Cardiac septum (tissue), 1 donor: ENCODE measurements around the gene TRAF1. TPM values are rescaled to one million over a fixed set of nuclear protein-coding genes. Genes with fewer than 3 reads are reported as not detected.
"Not testable (repeated sequence)": the region's sequence is repeated elsewhere in the genome, so short reads cannot be mapped to it uniquely, and the experiment has no call there.

ENCODE experiments used
- DNase-seq: peaks from one replicate; pipeline ENCODE4 v3.0.0-alpha.2; 2020; ENCODE audit warnings: low spot score
- intact Hi-C: fragments of 100-400 bp; cut with DNase I; formaldehyde crosslinking; loops from one replicate; pipeline ENCODE4 v1.14.0; 2022
- long read RNA-seq: library from polyadenylated mRNA; unstranded; transcript quantifications from one replicate; pipeline ENCODE4 v2.0.0, GENCODE V29; 2021
- total RNA-seq: library from RNA; stranded (reverse); fragmentation: NEBNext Ultra II Directional; extraction: Animal tissue kit (Norgen Biotek cat#: 25700); gene quantifications from one replicate; pipeline ENCODE4 v1.2.1, GENCODE V29; 2021
- donor health status: DM: no; HTN: no; CAD: no.

TRAF1 gene
- total RNA-seq, result 2.4 TPM
- long read RNA-seq, full-length matches to known transcripts, result 1 of 3 reads
- long read RNA-seq, partial matches to known transcripts, result 1 of 3 reads
- long read RNA-seq, other reads (novel, unspliced or antisense), result 1 of 3 reads

- intact Hi-C loops, result no loop called here
- no peak for DNase-seq
These were observed at the start of gene TRAF1 for GRCh38 chr9:120926397-120926928. Gene TRAF1 (minus strand): TSS chr9:120926796. CDS start chr9:120926075, 721 bp downstream.

GRCh38 chr9:120974921-120975320 lies 48.3 kb upstream of the TRAF1 start:
- no peak for DNase-seq
- intact Hi-C loops, result no loop called here

DNA sequence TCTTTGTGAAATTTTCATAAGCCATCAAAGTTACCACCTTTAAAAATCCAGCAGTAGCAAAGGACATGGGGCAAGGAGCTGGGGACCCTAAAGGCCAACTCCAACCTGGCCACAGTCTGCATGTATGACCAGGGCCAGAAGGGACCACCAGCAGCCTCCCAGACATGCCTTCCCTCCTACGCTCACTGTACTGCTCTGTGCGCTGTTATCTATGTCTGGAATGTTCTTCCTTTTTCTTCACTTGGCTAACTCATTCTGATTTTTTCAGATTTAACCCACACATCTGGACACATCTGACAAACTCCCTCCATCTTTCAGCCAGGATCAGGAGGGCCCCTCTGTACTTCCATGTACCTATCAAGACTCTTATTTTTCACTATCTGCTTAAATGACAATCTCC lies 47.6 kb upstream of the TRAF1 start:
- no peak for DNase-seq
- intact Hi-C loops, result no loop called here

DNA sequence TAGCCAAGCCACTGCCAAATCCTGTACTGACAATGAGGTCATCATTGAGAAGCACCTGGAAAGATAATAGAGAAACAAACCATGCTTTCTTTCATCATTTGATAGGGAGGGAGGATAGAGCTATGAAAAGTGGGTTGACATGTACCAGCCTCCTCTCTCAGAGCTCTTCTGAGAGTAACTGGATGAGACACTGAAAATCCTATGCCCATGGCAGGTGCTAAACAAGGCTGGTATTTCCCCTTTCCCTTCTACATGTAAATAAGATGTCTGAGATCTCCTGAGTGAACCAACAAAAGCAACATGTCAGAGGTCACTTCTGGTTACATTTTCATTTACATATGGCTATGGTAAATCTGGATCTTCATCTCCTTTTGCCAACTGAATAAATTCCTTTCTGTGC lies 45.3 kb upstream of the TRAF1 start:
- no peak for DNase-seq
- intact Hi-C loops, result no loop called here

DNA sequence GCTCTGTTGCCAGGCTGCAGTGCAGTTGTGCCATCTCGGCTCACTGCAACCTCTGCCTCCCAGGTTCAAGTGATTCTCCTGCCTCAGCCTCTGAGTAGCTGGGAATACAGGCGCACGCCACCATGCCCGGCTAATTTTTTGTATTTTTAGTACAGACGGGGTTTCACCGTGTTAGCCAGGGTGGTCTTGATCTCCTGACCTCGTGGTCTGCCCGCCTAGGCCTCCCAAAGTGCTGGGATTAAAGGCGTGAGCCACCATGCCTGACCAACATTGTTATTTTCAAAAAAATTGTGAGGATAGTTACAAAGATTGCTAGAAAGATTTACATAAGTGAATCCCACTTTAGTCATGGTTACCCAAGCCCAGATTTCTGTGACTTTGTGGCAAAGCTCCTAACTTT lies 44.9 kb upstream of the TRAF1 start:
- intact Hi-C loops, DNase-seq: not testable (repeated sequence)

DNA sequence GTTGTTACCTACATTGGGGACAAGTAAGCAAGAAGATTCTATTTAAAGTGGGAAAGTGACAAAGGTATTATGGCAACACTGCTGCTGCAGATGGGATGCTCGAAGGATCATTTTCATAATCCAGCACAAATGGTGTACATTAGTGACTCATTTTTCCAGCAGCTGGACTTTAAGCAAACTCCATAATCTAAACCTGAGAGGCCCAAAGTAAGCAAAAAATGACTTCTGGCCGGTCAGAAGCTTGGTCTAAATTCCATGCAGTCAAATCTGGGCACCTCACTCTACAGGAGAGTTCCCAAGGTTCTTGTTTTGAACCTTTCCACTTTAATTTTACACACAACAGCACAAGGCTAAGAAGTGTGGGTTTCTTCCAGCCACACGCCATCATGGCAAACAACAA lies 43.6 kb upstream of the TRAF1 start:
- intact Hi-C loops, result no loop called here
- no peak for DNase-seq

DNA sequence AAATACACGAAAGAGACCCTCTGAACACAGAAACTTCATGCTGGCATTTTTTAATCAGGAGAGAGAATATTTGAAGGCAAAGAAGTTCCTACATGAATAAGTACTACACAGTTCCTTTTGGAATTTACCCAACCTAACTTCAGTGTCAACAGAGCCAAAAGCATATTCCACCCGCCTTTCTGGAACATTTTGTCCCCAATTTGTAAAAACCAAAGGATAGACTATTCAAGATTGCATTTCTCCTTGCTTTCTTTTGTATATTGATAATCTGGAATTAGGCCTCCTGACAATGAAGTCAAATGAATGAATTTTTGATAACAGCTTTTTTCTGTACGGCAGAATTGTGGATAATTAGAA lies 39.4 kb upstream of the TRAF1 start:
- no peak for DNase-seq
- intact Hi-C loops, result no loop called here

DNA sequence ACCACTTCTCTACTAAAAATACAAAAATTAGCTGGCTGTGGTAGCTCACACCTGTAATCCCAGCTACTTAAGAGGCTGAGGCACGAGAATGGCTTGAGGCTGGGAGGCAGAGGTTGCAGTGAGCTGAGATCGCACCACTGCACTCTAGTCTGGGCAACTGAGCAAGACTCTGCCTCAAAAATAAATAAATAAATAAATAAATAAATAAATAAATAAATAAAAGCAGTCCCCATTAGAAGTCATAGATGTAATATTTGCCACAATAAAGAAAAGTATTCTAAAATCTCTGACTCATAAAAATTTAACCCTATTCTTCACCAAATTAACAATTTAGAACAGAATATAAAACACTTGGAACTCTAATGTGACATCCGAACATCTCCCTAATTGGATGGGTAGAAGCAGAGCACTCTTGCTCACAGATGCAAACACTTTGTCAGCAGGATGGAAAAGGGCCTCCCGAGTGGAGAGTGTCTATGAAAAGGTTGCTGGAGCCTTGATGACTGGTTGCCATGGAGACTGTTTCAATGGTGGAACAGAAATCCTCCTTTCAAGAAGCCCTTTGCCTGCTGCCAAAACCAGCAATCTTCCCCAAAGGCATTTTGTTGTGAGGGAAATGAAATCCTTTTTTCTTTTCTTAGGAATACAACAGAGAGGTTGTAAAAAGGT lies 38.9 kb upstream of the TRAF1 start:
- intact Hi-C loops, result no loop called here
- no peak for DNase-seq

- DNase-seq, result no peak
- intact Hi-C loops, result no loop called here
These were observed 35.3 kb upstream of the TRAF1 start for GRCh38 chr9:120961936-120962335.

DNA sequence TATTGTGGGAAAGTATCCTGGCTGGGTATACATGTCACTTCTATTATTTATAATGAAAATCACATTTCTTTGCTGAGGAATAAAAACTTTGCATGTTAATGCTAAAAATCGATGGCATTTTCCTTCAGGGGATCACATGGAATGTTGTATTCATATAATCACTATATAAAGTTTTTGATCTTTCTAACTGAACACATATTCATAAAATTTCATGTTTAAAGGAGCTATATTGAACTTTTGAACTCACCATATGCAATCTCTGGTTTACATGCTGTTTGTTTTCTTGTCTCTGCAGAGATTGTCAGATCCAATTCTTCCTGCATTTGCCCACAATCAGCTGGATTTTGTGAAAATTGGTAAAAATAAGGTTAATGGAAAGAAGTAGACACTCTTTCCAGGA lies 33.4 kb upstream of the TRAF1 start:
- DNase-seq, result no peak
- intact Hi-C loops, result no loop called here

DNA sequence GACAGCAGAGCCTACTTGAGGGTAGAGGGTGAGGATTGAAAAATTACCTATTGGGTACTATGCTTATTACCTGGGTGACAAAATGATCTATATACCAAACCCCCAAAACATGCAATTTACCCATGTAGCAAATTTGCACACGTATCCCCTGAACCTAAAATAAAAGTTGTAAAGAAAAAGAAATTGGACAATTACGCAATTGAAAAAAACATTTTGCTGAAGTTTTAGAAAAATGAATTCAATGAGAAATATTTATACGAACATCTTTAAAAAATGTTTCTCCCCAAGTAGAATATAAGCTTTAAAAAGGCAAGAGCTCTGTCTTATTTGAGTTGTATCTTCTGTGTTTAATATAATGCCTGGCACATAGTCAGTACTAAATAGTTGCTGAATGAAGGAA lies 30.3 kb upstream of the TRAF1 start:
- intact Hi-C loops, result no loop called here
- no peak for DNase-seq

GRCh38 chr9:120951960-120952618 lies 25.5 kb upstream of the TRAF1 start:
- DNase-seq, result no peak
- intact Hi-C loops, result no loop called here

- no peak for DNase-seq
- intact Hi-C loops, result no loop called here
These were observed 24.1 kb upstream of the TRAF1 start for GRCh38 chr9:120950421-120951388.

DNA sequence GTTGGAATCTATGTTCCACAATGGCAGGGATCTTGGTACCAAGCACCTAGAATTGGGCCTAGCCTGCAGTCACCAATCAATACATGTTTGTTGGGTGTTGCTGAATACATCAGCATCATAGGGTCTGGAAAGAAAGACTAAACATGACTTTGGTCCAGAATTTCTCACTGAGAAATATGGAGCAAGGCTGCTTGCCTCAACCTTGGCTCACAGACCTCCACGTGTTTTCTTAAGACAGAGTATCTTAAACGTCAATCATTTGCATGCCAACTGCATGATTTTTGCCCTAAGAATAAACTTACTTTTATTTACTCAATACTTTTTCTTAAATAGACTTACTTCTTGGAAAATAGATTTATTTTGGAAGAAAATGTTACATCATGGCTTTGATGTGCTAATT lies 22.7 kb upstream of the TRAF1 start:
- intact Hi-C loops, result no loop called here
- DNase-seq, result no peak

DNA sequence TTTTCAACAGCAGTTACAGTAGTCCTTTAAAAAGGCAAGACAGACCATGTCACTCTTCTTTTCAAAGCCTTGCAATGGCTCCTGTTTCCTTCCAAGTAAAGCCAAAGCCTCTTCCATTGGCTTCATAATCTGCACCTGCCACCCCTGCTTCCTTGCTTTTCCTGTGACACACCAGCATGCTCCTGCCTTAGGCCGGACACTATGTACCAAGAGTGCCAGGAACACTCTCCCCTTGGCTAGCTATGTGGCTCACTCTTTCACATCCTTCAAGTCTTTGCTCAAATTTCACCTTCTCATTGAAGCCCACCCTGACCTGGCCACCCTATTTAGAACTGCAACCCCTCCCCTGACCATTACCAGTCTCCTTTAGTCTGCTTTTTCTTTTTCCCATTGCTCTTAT lies 22.2 kb upstream of the TRAF1 start:
- intact Hi-C loops, result no loop called here
- no peak for DNase-seq

GRCh38 chr9:120947222-120947621 lies 20.6 kb upstream of the TRAF1 start:
- intact Hi-C loops, result no loop called here
- no peak for DNase-seq

GRCh38 chr9:120946259-120946658 lies 19.7 kb upstream of the TRAF1 start:
- no peak for DNase-seq
- intact Hi-C loops, result no loop called here

DNA sequence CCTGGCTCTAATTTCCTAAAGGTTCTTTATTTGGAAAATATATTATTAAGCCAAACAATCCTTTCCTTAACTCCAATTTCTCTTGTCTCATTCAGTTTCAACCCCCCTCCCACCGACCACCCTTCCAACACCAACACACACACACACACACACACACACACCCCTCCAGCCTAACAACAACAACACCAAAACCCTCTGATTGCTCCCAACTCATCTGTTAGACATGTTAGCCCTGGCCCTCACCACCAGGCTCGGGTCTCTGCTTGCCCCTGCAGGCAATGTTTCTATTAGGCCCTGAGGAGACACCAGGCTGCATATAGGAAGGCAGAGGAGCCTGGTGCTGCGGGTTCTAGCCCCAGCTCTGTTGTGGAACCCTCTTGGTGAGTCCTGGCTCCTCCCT lies 18.4 kb upstream of the TRAF1 start:
- DNase-seq, result no peak
- intact Hi-C loops, result no loop called here

GRCh38 chr9:120944434-120944843 lies 17.8 kb upstream of the TRAF1 start:
- DNase-seq, result no peak
- intact Hi-C loops, result no loop called here
